Stimulated activated CD4-positive, alpha-beta T cell treated with anti-CD3 and anti-CD28 coated beads, Interleukin-1b, Interleukin-23, amount 100 ng/mL, for 48 hours (primary cell): ENCODE measurements around the gene NUAK1.

ENCODE experiments used
- DNase-seq: peaks from one replicate; pipeline ENCODE4 v3.0.0-alpha.2; 2020

The NUAK1 gene

DNA sequence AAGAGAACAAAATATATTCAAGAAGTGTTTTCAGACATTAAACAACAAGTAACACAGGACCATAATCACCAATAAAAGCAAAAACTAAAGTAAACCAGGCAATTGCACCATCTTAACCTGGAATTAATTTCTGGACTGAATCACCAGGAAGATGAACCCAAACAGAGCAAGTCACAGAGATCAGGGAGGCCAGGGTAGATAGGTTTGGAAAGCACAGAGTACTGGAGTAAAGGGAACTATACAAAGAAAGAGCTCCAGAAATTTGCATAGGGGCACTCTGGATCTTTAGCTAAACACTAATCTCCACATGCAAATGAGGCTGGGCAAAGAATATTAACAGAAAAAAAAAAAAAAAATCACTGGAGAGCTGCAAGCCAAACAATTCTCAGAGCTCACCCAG lies 84.7 kb downstream of the NUAK1 start:
- DNase-seq = no peak

DNA sequence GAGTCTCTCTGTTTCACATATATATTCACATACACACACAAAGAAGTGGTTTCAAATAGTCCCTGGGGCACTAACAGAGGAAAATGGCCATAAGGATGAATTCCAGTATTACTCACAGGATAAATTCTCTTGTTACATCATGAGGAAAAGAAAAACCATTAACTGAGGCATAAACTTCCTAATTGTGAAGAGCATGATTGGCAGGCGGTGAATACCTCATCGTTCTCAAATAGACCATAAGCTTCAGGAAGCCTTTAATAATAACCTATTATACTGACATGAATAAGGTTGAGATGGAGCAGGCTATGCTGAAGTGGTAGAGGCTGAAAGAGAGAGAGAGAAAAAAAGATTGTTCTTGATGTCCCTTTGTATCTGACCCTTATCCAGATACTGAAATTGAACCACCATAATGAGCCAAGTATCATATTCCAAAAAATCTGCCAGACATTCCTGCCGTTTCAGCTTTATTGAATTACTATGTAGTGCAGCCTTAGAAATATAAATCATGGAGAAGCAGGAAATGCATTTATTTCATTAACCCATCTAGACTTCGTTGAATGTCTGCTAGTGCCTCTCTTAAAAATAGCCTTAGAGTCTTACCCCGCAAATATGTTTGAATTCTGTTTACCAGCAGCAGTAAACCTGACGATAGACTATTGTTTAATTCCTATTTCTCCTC lies 86.8 kb downstream of the NUAK1 start:
- no peak for DNase-seq

DNA sequence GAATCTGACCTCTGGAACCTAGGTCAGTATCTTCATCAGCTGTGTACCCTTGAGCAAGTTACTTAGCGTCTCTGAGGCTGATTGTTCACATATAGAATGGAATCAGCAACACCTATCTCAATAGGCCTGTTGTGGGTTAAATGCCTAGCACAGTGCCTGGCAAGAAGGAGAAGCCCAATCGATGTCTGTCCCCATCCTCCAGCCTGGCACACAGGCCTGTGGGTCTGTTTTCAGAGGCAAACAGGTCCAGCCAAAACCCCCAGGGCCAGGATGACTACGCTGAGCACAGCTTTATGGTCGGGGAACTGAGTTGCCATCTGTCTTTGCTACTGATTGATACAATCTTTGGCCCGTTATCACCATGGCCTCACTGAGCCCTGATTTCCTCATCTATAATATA lies 89.2 kb downstream of the NUAK1 start:
- no peak for DNase-seq

DNA sequence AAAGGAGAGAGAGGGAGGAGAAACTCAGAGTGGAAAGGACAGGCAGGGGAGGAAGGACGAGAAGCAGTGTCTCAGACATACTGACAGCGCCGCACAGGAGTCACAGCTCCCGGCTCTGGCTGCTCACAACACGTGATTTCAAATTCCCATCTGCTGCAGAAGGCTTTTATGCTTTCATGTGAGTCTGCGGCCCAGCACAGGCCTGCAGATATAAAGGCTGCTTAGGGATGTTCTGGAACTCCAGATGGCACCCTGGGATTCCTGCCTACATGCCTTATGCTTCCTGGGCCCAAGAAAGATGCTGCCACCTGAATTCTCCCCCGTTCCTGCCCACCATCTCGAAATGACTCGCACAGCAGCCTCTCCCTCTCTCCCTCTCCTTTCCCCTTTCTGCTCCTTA lies 89.6 kb downstream of the NUAK1 start:
- no peak for DNase-seq

DNA sequence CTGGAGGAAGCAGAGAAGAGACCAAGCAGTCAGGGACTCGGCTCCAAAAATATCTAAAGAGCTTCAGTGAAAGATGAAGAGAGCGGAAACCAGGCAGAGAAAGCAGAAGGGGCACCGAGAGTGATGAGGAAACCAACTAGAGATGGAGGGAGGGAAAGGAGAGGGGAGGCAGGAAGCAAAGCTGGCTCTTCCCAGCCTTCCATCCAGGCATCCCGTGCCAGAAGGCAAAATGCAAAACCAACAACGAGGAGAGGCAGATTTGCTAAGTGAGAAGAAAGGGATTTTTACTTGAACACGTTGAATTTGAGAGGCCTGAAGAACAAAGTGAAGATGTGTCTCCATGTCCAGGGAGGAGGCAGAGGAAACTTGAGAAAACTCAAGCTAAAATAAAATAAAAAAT lies 90.1 kb downstream of the NUAK1 start:
- no peak for DNase-seq

DNA sequence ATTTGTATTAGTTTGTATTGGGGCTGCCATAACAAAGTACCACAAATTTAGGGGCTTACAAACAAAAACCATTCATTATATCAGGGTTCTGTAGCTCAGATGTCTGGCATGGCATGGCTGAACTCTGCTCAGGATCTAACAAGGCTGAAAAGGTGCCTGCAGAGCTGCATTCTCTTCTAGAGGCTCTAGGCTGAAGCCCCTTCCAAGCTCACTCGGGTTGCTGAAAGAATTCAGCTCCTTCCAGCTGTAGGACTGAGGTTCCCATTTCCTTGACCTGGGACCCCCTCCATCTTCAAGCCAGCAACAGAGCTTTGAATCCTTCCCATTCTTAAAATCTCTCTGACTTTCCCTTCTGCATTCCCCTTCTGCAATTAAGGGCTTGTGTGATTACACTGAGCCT lies 90.7 kb downstream of the NUAK1 start:
- no peak for DNase-seq

DNA sequence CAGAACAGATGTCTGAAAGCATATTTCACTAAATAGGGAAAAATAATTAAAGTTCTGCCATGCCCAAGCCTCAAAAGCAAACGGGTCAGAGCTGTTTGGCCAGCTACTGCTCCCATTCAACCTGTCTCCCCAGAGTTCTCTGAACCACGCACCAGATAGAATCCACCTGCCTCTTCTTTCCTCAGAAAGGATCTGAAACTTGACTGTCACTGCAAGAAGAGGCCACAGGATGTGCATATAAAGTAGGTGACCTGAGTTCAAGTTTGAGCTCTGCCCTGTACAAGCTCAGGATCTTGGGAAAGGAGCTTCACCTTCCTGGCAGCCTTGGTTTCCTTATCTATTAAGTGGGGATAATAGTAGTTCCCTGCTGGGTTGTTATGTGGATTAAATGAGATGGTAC lies 91.8 kb downstream of the NUAK1 start:
- no peak for DNase-seq

DNA sequence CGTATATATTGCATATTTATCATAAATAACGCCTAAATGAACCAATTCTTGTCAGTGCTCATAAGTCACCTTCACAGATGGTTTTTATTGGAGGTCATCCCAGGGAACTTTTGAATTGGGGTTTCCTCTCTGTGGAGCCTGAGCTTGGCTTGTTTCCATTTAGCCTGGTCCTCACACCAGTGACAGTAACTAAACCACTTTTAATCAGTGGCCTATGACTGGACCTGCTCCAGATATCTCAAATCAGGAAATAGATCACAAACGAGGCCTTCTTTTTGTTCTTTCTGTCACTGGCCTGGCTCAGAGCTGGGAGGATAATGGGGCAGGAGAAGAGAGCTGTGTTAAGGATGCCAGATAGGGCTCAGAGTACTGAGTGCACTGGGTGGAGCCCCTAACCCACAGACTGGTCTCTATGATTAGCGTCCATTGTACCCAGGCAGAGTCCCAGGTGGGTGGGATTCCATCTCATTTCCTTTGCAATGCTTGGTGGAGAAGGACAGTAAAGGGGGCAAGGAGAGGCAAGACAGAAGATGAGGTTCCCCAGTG lies 92.4 kb downstream of the NUAK1 start:
- no peak for DNase-seq

DNA sequence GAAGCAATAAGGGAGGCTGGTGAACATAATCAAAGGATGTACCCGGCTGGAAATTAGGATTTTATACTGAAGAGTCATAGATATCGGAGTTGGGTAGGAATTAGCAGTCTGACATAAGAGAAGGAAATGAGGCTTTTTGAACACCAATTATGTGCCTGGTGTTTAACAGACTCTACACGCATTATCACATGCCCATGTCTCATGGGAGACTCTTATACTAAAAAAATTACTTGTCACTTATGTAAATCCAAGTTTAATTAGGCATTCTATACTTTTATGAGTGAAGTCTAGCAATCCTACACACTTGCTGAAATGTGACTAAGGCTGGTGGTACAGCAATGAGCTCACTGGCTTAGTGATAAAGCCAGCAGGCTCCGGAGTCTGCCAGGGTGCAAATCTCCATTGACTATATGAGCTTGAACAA lies 93.5 kb downstream of the NUAK1 start:
- DNase-seq = no peak

DNA sequence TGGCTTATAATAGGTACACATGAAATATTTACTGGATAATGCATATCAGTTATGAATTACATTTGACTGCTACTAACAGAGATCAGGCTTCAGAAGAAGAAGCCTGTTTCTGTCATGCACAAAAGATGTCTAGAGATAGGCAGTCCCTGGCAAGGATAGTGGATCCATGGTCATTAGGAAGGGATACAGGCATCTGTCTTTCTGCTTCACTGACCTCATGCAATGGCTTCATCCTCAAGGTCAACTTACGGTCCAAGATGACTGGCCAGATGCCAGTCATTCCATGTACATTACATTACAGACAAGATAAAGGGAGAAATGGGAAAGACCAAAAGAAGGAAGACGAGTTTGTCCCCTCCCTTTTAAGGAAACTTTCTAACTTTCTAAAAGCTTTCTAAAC lies 94.0 kb downstream of the NUAK1 start:
- DNase-seq = no peak

DNA sequence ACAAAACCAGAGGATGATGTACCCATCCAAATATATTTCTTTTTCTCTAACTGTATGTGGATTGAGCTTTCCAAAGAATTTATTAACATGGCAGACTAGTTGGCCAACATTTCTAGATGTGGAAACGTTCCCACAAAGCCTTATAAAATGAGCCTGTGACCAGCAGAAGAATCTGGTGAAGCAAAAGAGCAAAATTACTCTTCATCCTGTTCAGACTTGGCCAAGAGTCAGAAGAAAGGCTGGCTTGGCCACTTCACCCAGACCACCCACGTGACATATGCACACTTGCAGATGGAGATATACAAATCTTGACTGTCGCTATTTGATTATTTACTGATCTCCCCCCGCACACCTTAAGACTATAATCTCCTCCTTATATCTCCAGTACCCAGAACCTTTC lies 96.7 kb downstream of the NUAK1 start:
- DNase-seq = no peak

DNA sequence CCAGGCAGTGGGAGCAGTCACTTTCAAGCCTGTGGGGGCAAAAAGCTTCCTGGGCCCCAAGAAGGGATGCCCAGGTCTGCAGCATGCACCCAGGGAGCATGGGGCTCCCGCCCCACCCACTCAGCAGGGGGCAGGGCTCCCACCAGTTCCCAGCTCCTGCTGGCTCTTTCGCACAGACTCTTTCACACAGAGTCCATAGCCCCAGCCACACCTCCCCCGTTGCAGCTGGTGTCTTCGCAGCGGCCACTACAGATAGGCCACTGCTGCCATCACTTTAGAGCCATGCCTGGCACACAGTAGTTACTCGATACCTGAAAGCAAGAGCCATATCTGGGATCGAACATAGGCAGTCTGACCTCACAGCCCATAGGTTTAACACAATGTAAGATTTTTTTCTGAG lies 98.2 kb downstream of the NUAK1 start:
- DNase-seq = no peak

DNA sequence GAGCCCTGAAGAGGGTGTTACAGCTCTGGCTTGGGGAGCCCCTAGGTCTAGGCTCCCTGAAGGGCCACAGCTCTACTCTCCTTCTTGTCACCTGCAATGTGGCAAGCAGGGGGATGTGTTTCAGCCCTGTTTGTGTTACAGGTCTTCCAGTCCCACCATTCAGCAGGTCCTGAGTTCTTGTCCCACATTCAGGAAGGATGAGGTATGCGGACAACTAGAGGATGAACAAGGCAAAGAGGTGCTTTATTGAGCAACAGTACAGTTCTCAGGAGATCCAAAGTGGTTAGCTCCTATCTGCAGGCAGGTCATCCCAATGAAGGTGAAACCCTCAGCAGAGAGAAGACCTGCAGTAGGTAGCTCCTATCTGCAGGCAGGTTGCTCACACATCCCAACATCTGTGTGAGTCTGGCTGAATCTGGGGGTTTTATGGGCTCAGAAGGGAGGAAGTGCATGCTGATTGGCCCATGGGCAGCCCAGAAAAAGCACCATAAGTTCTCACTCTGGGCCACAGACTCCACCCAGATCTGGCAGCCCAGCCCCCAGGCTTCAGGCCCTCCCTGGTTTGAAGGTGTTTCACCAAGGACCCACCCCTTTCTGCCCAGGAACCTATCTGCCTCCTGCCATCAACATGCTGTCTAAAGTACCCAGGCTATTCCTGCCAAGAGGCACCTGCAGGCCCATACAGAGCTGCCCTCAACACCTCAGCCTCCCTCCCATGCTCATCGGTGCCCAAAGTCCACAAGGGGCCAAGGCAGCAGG lies 98.9 kb downstream of the NUAK1 start:
- no peak for DNase-seq

DNA sequence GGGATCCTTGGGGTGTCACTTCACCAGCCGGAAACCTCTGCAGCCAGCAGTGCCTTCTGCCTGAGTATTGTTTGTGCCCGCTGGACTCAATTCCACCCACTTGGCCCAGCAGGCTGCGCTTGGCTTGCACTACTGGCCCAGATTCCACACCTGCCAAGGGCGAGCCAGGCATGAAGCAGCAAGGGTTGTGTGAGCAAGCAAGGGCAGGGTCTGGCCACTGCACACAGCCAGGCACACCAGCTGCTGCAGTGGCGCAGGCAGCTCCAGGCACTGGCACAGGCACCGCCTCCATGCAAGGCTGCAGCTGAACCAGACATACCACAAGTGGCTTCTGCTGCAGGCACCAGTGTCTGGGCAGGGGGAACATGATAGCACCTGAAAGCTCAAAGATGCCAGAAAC lies 99.5 kb downstream of the NUAK1 start:
- DNase-seq = no peak

DNA sequence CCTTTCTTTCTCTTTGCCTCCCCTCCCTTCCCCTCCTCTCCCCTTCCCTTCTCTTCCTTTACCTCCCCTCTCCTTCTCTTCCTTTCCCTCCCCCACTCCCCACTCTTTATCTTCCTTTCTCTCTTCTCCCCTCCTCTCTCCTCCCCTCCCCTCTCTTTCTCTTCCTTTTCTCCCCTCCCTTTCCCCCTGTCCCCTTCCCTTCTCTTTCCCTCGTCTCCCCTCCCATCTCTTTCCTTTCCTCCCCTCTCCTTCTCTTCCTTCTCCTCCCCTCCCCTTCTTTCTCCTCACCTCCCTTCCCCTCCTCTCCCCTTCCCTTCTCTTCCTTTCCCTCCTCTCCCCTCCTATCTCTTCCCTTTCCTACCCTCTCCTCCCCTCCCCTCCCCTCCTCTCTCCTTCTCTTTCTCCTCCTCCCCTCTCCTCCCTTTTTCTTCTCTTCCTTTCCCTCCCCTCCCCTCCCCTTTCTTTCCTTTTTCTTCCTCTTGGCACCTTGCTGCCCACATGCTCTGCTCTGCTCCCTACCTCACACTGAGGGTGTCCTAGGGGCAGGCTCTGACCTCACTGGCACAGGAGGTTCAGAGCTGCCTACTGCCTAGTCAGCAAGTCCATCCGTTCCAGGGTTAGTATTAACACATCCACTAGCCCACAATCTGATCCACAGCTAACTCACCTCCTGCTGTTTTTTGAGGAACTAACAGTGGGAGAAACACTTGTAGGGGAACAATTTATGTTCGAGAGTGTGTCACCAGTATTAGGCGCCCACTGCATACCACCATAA lies 101.0 kb downstream of the NUAK1 start:
- no peak for DNase-seq

DNA sequence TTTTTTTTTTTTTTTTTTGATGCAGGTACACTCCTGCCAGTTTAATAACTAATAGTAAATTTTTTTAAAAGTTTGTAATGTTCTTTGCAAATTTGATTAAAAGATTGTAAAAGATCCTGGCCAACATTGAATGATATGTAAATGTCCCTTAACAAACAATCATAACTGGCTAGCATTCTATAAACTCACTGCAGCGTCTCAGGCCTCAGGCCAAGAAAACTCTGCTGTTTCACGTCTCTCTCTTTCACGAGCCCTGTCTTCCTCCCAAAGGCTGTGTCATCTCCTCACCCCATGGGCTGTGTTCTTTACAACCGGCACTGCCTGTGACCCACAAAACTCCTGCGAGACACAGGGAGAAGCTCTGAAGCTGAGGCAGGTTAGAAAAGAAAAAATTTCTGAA lies 103.3 kb downstream of the NUAK1 start:
- DNase-seq = no peak

DNA sequence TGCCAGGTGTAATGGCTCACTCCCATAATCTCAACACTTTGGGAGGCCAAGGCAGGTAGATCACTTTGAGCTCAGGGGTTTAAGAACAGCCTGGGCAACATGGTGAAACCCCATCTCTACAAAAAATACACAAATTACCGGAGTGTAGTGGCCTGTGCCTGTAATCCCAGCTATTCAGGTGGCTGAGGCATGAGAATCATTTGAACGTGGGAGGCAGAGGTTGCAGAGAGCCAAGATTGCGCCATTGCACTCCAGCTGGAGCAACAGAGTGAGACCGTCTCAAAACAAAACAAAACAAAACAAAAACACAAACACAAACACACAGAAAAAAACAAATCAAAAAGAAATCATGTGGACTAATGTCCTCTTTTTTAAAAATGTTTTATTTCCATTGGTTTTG lies 104.4 kb downstream of the NUAK1 start:
- no peak for DNase-seq

DNA sequence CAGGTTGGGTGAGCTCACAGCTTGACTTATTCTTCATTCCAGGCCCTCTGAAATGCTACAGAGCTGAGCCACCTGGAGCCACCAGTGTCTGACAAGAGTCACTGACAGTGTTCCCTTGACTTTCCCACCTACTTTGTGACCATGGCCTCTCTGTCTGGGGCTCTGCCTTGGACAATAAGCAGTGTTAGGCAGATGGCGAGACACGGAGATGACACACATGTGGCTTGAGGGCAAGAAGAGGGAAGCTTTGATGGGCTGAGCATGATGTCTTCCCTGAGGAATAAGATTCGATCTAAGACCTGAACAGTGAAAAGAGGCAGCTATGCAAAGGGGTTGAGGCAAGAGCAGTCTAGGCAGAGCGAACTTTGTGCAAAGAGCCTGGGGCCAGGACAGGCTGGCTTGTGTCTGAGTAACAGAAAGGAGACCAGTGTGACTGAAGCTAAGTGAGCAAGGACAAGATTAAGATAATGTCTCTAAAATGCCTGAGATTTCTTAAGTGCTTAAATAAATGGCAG lies 105.5 kb downstream of the NUAK1 start:
- DNase-seq = no peak

DNA sequence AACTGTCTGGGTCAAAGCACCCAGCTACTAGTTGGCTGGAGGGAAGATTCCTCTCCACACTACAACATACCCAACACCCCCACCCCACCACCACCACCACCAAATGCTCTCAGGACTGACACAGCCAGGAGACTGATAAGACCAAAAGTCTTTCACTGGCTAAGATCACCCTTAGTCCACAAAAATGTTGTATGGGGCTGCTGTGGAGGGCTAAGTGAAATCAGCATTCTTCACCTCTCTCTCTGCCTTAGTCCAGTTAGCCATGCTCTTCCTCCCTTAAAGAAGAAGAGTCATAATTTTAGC lies 106.2 kb downstream of the NUAK1 start:
- DNase-seq = no peak

DNA sequence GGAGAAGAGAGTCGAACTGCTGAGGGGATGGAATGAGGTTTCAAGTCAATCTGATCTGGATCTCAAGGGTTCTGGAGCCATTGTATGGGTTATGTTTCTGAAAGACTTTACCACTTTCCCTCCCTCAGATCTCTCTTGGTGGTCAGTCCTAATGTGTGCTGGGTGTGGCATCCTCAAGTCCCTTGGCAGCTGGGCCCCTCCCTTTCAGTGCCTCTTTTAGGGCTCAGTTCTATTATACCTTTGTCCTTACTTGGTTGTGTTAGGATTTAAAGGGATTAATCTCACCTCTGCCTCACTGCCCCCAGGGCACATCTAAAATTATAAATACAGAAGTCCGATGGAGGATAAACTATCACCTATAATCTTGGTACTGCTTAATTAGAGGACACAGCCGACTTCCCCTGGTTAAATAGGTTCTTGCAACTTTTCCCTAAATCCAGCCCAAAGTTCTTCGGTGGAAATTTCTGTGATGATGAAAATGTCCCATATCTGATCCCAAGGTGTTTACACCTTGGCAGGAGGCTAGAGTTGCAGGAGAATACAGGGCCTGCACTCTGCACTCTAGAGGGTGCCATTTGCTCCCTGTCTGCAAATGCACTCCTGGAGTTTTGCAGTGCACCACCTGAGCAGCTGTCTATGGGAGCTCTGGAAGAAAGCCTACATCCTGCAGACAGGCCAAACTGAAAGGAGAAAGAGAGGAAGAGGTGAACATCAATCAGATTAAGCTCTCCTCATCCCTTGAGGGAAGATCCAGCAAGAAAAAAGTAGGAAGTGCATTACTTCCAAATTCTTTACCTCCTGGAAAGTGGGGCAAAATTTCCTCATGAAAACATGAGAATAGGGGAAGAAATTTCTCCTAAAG lies 106.8 kb downstream of the NUAK1 start:
- no peak for DNase-seq

DNA sequence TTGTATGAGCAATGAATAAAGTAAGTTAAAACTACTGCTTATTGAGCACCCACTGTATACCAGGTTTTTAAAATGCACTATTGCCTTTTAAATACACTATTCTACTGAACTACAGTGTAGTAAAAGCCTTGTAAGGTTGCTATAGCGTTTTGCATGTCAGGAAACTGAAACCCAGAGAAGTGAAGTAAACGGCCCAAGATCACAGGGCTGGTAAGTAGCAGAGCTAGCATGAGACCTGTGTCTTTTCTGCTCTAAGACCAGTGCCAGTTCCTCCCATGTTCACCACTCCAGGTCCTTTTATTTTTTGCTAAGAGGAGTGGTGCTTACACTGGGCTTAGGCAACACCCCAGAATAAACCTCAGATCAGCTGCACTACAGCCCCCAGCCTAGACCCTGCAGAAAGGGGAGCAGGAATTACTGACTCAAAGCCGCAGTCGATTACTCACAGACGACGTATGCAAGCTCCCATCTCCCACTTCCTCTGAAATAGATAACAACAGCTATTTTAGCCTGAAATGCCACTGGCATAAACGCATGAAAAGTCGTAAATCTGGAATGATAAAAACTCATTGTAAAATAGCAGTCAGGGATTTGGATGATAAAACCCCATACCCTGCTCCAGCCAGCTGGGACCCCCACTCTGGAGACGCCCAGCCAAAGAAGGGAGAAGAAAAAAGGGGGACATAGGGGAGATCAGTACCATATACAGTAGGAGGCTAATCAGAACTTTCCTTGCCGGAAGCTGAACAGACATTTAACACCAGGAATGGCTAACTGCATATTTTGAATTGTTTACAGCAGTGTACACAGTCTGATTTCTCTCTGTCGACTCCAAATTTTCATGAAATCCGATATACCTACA lies 108.3 kb downstream of the NUAK1 start:
- no peak for DNase-seq

DNA sequence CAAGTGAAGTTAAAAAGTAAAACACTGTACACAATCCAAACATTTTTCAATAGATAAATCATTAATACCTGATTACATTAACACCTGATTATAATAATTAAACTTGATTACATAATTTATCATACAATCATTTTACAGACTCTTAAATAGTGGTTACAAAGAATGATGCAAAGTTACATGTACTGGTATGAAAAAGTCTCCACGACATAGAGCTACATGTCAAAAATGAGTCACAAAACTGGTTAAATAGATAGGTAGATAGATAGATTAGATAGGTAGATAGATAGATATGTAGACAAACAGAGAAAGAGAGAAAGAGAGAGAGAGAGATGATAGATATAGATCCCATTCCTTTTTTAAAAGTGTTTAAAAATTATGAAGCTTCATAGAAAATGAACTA lies 109.2 kb downstream of the NUAK1 start:
- DNase-seq = no peak
